Ovary (tissue), 9 donors: Measurements from ENCODE around the gene SPDYE6. TPM values are rescaled to one million over a fixed set of nuclear protein-coding genes. Genes with fewer than 3 reads are reported as not detected.

Source experiments
- DNase-seq, 5 donors: peaks; one replicate each; pipeline ENCODE4 v3.0.0-alpha.2; 2019 to 2020
- H3K27ac ChIP-seq, 2 donors: fragments of 200-600 bp; one replicate each; pipeline versions ENCODE4 v1.5.1 to v1.8.0; 2019 to 2022
- H3K27me3 ChIP-seq: fragments of 200-600 bp; one replicate; pipeline ENCODE4 v1.8.0; 2022
- H3K36me3 ChIP-seq: fragments of 200-600 bp; sonication (generic); one replicate; pipeline ENCODE4 v1.5.1; 2019
- H3K4me1 ChIP-seq: one replicate; pipeline ENCODE4 v1.8.1; 2013; ENCODE audit warnings: mild to moderate bottlenecking, moderate library complexity; ENCODE audit not compliant: insufficient read depth
- H3K4me3 ChIP-seq: fragments of 200-600 bp; sonication (generic); one replicate; pipeline ENCODE4 v1.5.1; 2017
- H3K9me3 ChIP-seq, 2 donors: fragments of 200-600 bp in 1 of 2; sonication (generic) in 1 of 2; one replicate each; pipeline versions ENCODE4 v1.5.1 to v1.8.1; 2013 to 2019; ENCODE audit warnings: mild to moderate bottlenecking in 1 of 2, moderate library complexity in 1 of 2
- CTCF ChIP-seq, 3 donors: fragments of 450-650 bp in 2 of 3; fragments of 200-600 bp in 1 of 3; IDR thresholded peaks; one replicate each; pipeline versions ENCODE4 v1.5.1 to v1.8.0; 2016 to 2022; ENCODE audit warnings: antibody characterized with exemption in 3 of 3, mild to moderate bottlenecking in 1 of 3
- EP300 ChIP-seq: sonication (generic); formaldehyde crosslinking; IDR thresholded peaks from one replicate; pipeline ENCODE4 v1.6.1; 2017; ENCODE audit warnings: antibody characterized with exemption
- POLR2A ChIP-seq: fragments of 450-650 bp; IDR thresholded peaks from one replicate; pipeline ENCODE4 v1.6.1; 2017; ENCODE audit warnings: antibody characterized with exemption, mild to moderate bottlenecking, moderate library complexity
- WGBS, 3 donors: extraction: QIAGEN DNeasy Blood & Tissue Kit in 1 of 3; methylation state at CpG; one replicate each; pipeline versions ENCODE4 v1.1.5 to v1.1.7; 2013 to 2017; 5-methylcytosine and 5-hydroxymethylcytosine counted together
- intact Hi-C, 4 donors: fragments of 100-400 bp; cut with DNase I; formaldehyde crosslinking; loops; one replicate each; pipeline versions ENCODE4 v1.11.0 to v1.15.1; 2022 to 2023
- polyA plus RNA-seq, 2 donors: library from polyadenylated mRNA; stranded (reverse); fragments of 200-250 nt in 1 of 2; fragments of 350-450 nt in 1 of 2; fragmentation: Illumina TruSeq in 1 of 2; extraction: RNeasy Lipid Tissue Mini Kit (QIAGEN cat#74804) in 1 of 2; gene quantifications; one replicate each; pipeline ENCODE4 v1.2.3, GENCODE V29; 2013 to 2014
- total RNA-seq, 7 donors: library from RNA; depleted of rRNA in 2 of 7; stranded (reverse); fragments of >200 nt in 2 of 7; fragmentation: NEBNext Ultra II Directional in 3 of 7; extraction: Animal tissue kit (Norgen Biotek cat#: 25700) in 3 of 7; gene quantifications; one replicate each; pipeline versions ENCODE4 v1.1.0 to v1.2.4, GENCODE V29; 2016 to 2023
- donor health status: DM: no; HTN: no; CAD: no; lungs with moderate emphysema.
- donor health status: DM: no; HTN: no; CAD: no.
- donor health status: Bipolar disorder and iron deficiency.
- donor health status: DM: yes; HTN: yes; CAD: no.
- donor health status: DM: no; HTN: no; CAD: no.
- donor health status: DM: yes; HTN: yes; CAD: no.

Gene SPDYE6
- total and polyA plus RNA-seq, 9 donors = not detected

- peaks cover 3% of the 10 kb centered on the region for H3K4me1 ChIP-seq
- TF ChIP-seq EP300 = no peak
- TF ChIP-seq CTCF (IDR thresholded peaks at IDR 0.05) = no peak
- no peak for TF ChIP-seq POLR2A
- H3K4me3 ChIP-seq = no peak overlapping the region
- no peaks in the 10 kb centered on the region for H3K27me3 ChIP-seq
- H3K27ac ChIP-seq = no peak overlapping the region
- no peaks in the 10 kb centered on the region for H3K36me3 ChIP-seq
- 58 to 75% (median 71%) methylated on average over 24 of the region's 24 CpGs for WGBS, 3 donors
- intact Hi-C loops = no loop called here
- no peak for DNase-seq
- H3K9me3 ChIP-seq = no peaks in the 10 kb centered on the region
Measured at GRCh38 chr7:102317231-102318059, 38.8 kb downstream of the SPDYE6 start.

- peaks cover 3% of the 10 kb centered on the region for H3K4me1 ChIP-seq
- H3K9me3 ChIP-seq = no peaks in the 10 kb centered on the region
- H3K27ac ChIP-seq = no peak overlapping the region
- no peak for DNase-seq
- TF ChIP-seq EP300 = no peak
- TF ChIP-seq CTCF (IDR thresholded peaks at IDR 0.05) = no peak
- TF ChIP-seq POLR2A = no peak
- H3K36me3 ChIP-seq = no peaks in the 10 kb centered on the region
- H3K27me3 ChIP-seq = no peaks in the 10 kb centered on the region
- intact Hi-C loops = no loop called here
- no peak overlapping the region for H3K4me3 ChIP-seq
- 86 to 87% (median 87%) methylated on average over 21 to 22 of the region's 22 CpGs for WGBS, 3 donors
Measured at GRCh38 chr7:102313997-102314780, 42.1 kb downstream of the SPDYE6 start.

- no peak overlapping the region for H3K4me3 ChIP-seq
- 81 to 87% (median 84%) methylated on average over 2 of the region's 2 CpGs for WGBS, 3 donors
- H3K9me3 ChIP-seq = no peaks in the 10 kb centered on the region
- H3K27ac ChIP-seq = no peak overlapping the region
- no peaks in the 10 kb centered on the region for H3K27me3 ChIP-seq
- peaks cover 3% of the 10 kb centered on the region for H3K4me1 ChIP-seq
- DNase-seq = no peak
- intact Hi-C loops = no loop called here
- no peak for TF ChIP-seq CTCF (IDR thresholded peaks at IDR 0.05)
- TF ChIP-seq EP300 = no peak
- no peak for TF ChIP-seq POLR2A
- no peaks in the 10 kb centered on the region for H3K36me3 ChIP-seq
Measured at GRCh38 chr7:102312317-102312716, 43.9 kb downstream of the SPDYE6 start.

GRCh38 chr7:102310414-102310815, 45.8 kb downstream of the SPDYE6 start:
- TF ChIP-seq EP300 (no peak), CTCF (IDR thresholded peaks at IDR 0.05) (no peak), POLR2A (no peak)
- Histone ChIP-seq H3K36me3 (no peaks in the 10 kb centered on the region), H3K4me1 (no peaks in the 10 kb centered on the region), H3K27me3 (no peaks in the 10 kb centered on the region), H3K27ac (no peak overlapping the region), H3K9me3 (no peaks in the 10 kb centered on the region), H3K4me3 (no peak overlapping the region)
- intact Hi-C loops = no loop called here
- 81 to 90% (median 81%) methylated on average over 9 of the region's 9 CpGs for WGBS, 3 donors
- no peak for DNase-seq
